GM12878 (cell line): Measurements from ENCODE around the gene NME7. TPM values are rescaled to one million over a fixed set of nuclear protein-coding genes. Genes with fewer than 3 reads are reported as not detected.

ENCODE experiments used
- ATAC-seq: fragments of 200-7000 bp; cut with Tn5 transposase; 3 replicates; pipeline ENCODE4 v1.9.1; 2020; ENCODE audit warnings: mild to moderate bottlenecking, moderate library complexity
- BruUV-seq: library from RNA; stranded (reverse); fragments of 400-500 nt; replicated peaks from 2 replicates; lab custom pipeline; 2021; lab: Mats Ljungman, UMichigan
- CTCF ChIA-PET: fragments of 300-600 bp; sonication (Branson Sonifier 250); formaldehyde crosslinking; extraction: SDS; loops from one replicate; lab custom pipeline; 2021; ENCODE audit warnings: inconsistent platforms; lab: Yijun Ruan, JAX
- POLR2A ChIA-PET: fragments of 350-600 bp; formaldehyde crosslinking; extraction: SDS; loops from one replicate; lab custom pipeline; 2021; ENCODE audit warnings: inconsistent platforms; lab: Charles Lee
- RAD21 ChIA-PET: fragments of 300-600 bp; sonication (Branson Sonifier 250); formaldehyde crosslinking; loops from one replicate; lab custom pipeline; 2023; ENCODE audit warnings: antibody characterized with exemption; ENCODE audit not compliant: unreplicated experiment; lab: Charles Lee
- SMC1A ChIA-PET: fragments of 300-600 bp; sonication (Branson Sonifier 250); formaldehyde crosslinking; loops from one replicate; lab custom pipeline; 2023; ENCODE audit not compliant: unreplicated experiment, uncharacterized antibody; lab: Charles Lee
- DNase-seq: peaks from one replicate; pipeline ENCODE4 v3.0.0-alpha.2; 2011; ENCODE audit warnings: low read depth, low spot score
- FAIRE-seq: peaks from 3 replicates; lab custom pipeline; 2011; peaks lifted over from hg19 to GRCh38; lab: Jason Lieb, UNC
- H2AFZ ChIP-seq: 2 replicates; pipeline ENCODE4 v1.6.0; 2011; ENCODE audit warnings: low read depth, low read length, control low read depth; ENCODE audit not compliant: control insufficient read depth
- H3K27ac ChIP-seq: 2 replicates; pipeline ENCODE4 v1.5.1; 2011; ENCODE audit warnings: control low read depth; ENCODE audit not compliant: control insufficient read depth, insufficient read depth
- H3K27me3 ChIP-seq, 2 experiments: replicated peaks in 1 of 2; 2 replicates each; pipeline versions ENCODE4 v1.6.0 to v1.6.1; 2011; ENCODE audit warnings: low read length in 1 of 2; ENCODE audit not compliant: control insufficient read depth in 2 of 2, insufficient read depth in 2 of 2
- H3K36me3 ChIP-seq, 2 experiments: 2 replicates each; pipeline ENCODE4 v1.5.1; 2011; ENCODE audit warnings: low read length in 1 of 2; ENCODE audit not compliant: control insufficient read depth in 2 of 2, insufficient read depth in 2 of 2
- H3K4me1 ChIP-seq: 2 replicates; pipeline ENCODE4 v1.6.1; 2011; ENCODE audit warnings: mild to moderate bottlenecking, low read length, moderate library complexity, mixed read lengths; ENCODE audit not compliant: control insufficient read depth, insufficient read depth
- H3K4me2 ChIP-seq: 2 replicates; pipeline ENCODE4 v1.6.0; 2011; ENCODE audit warnings: control low read depth; ENCODE audit not compliant: control insufficient read depth, insufficient read depth
- H3K4me3 ChIP-seq: fragments of 200-600 bp; sonication (generic); 2 replicates; pipeline ENCODE4 v1.5.1; 2016
- H3K79me2 ChIP-seq: 2 replicates; pipeline ENCODE4 v1.6.0; 2011; ENCODE audit warnings: low read length; ENCODE audit not compliant: control insufficient read depth, insufficient read depth
- H3K9ac ChIP-seq: 2 replicates; pipeline ENCODE4 v1.8.0; 2011; ENCODE audit warnings: low read length, control low read depth, mixed read lengths; ENCODE audit not compliant: control insufficient read depth, insufficient read depth
- H3K9me3 ChIP-seq: replicated peaks from 3 replicates; pipeline ENCODE4 v1.5.1; 2011; ENCODE audit warnings: mild to moderate bottlenecking, low read length; ENCODE audit not compliant: control insufficient read depth, insufficient read depth
- H4K20me1 ChIP-seq: 2 replicates; pipeline ENCODE4 v1.6.0; 2011; ENCODE audit not compliant: control insufficient read depth, insufficient read depth
- BHLHE40 ChIP-seq, 2 experiments: fragments of 450-650 bp in 1 of 2; IDR thresholded peaks; 2 replicates each; pipeline ENCODE4 v1.6.1; 2011 to 2017; ENCODE audit warnings: low read depth in 2 of 2, borderline replicate concordance in 1 of 2, improper control_type of control experiment in 1 of 2, low read length in 1 of 2, mild to moderate bottlenecking in 1 of 2
- BRCA1 ChIP-seq: IDR thresholded peaks from 2 replicates; pipeline ENCODE4 v1.6.1; 2011; ENCODE audit warnings: low read depth, low read length, improper control_type of control experiment
- DPF2 ChIP-seq: fragments of 450-650 bp; IDR thresholded peaks from 2 replicates; pipeline ENCODE4 v1.6.1; 2017; ENCODE audit warnings: mild to moderate bottlenecking
- EGR1 ChIP-seq, 2 experiments: IDR thresholded peaks; 1 replicate in 1 of 2; 2 replicates in 1 of 2; pipeline ENCODE4 v1.6.1; 2011 to 2012; ENCODE audit warnings: low read depth in 2 of 2, low read length in 2 of 2, borderline replicate concordance in 1 of 2, mild to moderate bottlenecking in 1 of 2, moderate library complexity in 1 of 2
- IKZF1 ChIP-seq: fragments of 450-650 bp; conservative IDR thresholded peaks from 2 replicates; pipeline ENCODE4 v1.6.1; 2017; ENCODE audit warnings: antibody characterized with exemption, mild to moderate bottlenecking
- IKZF2 ChIP-seq, 2 experiments: fragments of 450-650 bp; IDR thresholded peaks; 2 replicates each; pipeline ENCODE4 v1.6.1; 2017; ENCODE audit warnings: mild to moderate bottlenecking in 2 of 2, moderate library complexity in 2 of 2
- MEF2B ChIP-seq: fragments of 450-650 bp; IDR thresholded peaks from 2 replicates; pipeline ENCODE4 v1.6.1; 2018; ENCODE audit warnings: mild to moderate bottlenecking, moderate library complexity; ENCODE audit not compliant: partially characterized antibody, poor library complexity, severe bottlenecking
- MTA2 ChIP-seq: fragments of 450-650 bp; IDR thresholded peaks from 2 replicates; pipeline ENCODE4 v1.6.1; 2016; ENCODE audit warnings: low read depth, mild to moderate bottlenecking, moderate library complexity
- NBN ChIP-seq: fragments of 450-650 bp; IDR thresholded peaks from 2 replicates; pipeline ENCODE4 v1.6.1; 2016
- NR2F1 ChIP-seq: fragments of 450-650 bp; conservative IDR thresholded peaks from 2 replicates; pipeline ENCODE4 v1.6.1; 2017; ENCODE audit warnings: mild to moderate bottlenecking
- PML ChIP-seq: IDR thresholded peaks from 2 replicates; pipeline ENCODE4 v1.6.1; 2012; ENCODE audit warnings: low read length, inconsistent platforms
- RAD51 ChIP-seq: fragments of 450-650 bp; IDR thresholded peaks from 2 replicates; pipeline ENCODE4 v1.6.1; 2016; ENCODE audit warnings: moderate library complexity, mild to moderate bottlenecking, inconsistent platforms
- RFX5 ChIP-seq: IDR thresholded peaks from 2 replicates; pipeline ENCODE4 v1.6.1; 2011; ENCODE audit warnings: low read depth, low read length, improper control_type of control experiment
- RUNX3 ChIP-seq: IDR thresholded peaks from 2 replicates; pipeline ENCODE4 v1.6.1; 2012; ENCODE audit warnings: low read length, inconsistent platforms
- SIX5 ChIP-seq: IDR thresholded peaks from 2 replicates; pipeline ENCODE4 v1.6.1; 2011; ENCODE audit warnings: mild to moderate bottlenecking, low read depth, low read length, moderate library complexity; ENCODE audit not compliant: severe bottlenecking
- TCF12 ChIP-seq: IDR thresholded peaks from 2 replicates; pipeline ENCODE4 v1.6.1; 2011; ENCODE audit warnings: low read depth, mild to moderate bottlenecking, low read length
- USF1 ChIP-seq: IDR thresholded peaks from 2 replicates; pipeline ENCODE4 v1.6.1; 2011; ENCODE audit warnings: borderline replicate concordance, low read depth, mild to moderate bottlenecking, moderate library complexity, mixed read lengths, low read length; ENCODE audit not compliant: insufficient read depth; ENCODE audit errors: extremely low read length
- WGBS: methylation state at CpG from one replicate; pipeline ENCODE4 v1.1.6; 2016; ENCODE audit warnings: low lambda C conversion rate; ENCODE audit not compliant: insufficient replicate concordance, insufficient coverage; ENCODE audit errors: missing lambda C conversion rate; 5-methylcytosine and 5-hydroxymethylcytosine counted together
- in situ Hi-C: fragments of 300-500 bp; cut with MboI; formaldehyde crosslinking; loops from 9 replicates; pipeline ENCODE4 v1.14.3; 2018; ENCODE audit warnings: mixed read lengths
- intact Hi-C: fragments of 100-400 bp; cut with micrococcal nuclease; formaldehyde crosslinking; loops from one replicate; pipeline ENCODE4 v1.14.2; 2022; ENCODE audit not compliant: unreplicated experiment
- polyA plus RNA-seq, 11 experiments: library from polyadenylated mRNA; depleted of rRNA in 4 of 11; unstranded in 6 of 11; stranded (reverse) in 5 of 11; fragments of >200 nt; fragmentation: Nextera tagmentation in 4 of 11; fragmentation: Illumina TruSeq in 1 of 11; extraction: Ambion mirVana in 4 of 11; extraction: Trizol in 1 of 11; gene quantifications; 1 replicate in 1 of 11; 2 replicates in 10 of 11; pipeline versions ENCODE4 v1.2.1 to v1.2.3, GENCODE V29; 2011 to 2016; ENCODE audit warnings: inconsistent platforms in 2 of 11, missing spikeins in 2 of 11, low read depth in 1 of 11
- total RNA-seq, 4 experiments: library from RNA; depleted of rRNA in 3 of 4; stranded (reverse); fragments of >200 nt in 3 of 4; fragmentation: Illumina TruSeq in 1 of 4; extraction: Trizol in 1 of 4; gene quantifications; 2 replicates each; pipeline versions ENCODE4 v1.2.1 to v1.2.3, GENCODE V29; 2013 to 2021

Gene NME7
- total and polyA plus RNA-seq, 10 of the 15 experiments (the other 5 are each of a cell fraction or from before 2014, with no cell fraction given), result 1.5 to 15.6 (median 7.2) TPM

- Histone ChIP-seq H2AFZ (peak overlapping the region; percentile 67), H3K9me3 (no peaks in the 10 kb centered on the region), H3K9ac (peak overlapping the region; percentile 24; the same call in 1 of the 2 replicates), H3K79me2 (peaks cover 12% of the 10 kb centered on the region), H3K27me3 (peaks cover 2 to 6% of the 10 kb centered on the region in 2 experiments; a peak in 2 of 4 replicates), H3K4me1 (peaks cover 3% of the 10 kb centered on the region; the same call in 1 of the 2 replicates), H3K27ac (no peak overlapping the region), H4K20me1 (no peaks in the 10 kb centered on the region), H3K4me3 (peak overlapping the region; percentile 79; the same call in 1 of the 2 replicates), H3K36me3 (no peaks in the 10 kb centered on the region), H3K4me2 (peak overlapping the region; percentile 95)
- ChIA-PET POLR2A (interaction anchor here (1.1 to 7.1 kb wide), 3 partner anchors 58 to 109 kb away, joined by 3 to 69 read pairs (median 18); no protein-coding TSS in a partner anchor), RAD21 (interaction anchor here (0.6 to 2.3 kb wide), 10 partner anchors 10 to 77 kb away, joined by 3 to 9 read pairs (median 5); no protein-coding TSS in a partner anchor), CTCF (interaction anchor here (0.6 to 9.6 kb wide), 5 partner anchors 14 to 662 kb away, joined by 3 to 100 read pairs (median 4); no protein-coding TSS in a partner anchor), SMC1A (interaction anchor here (8.3 to 15.1 kb wide), 2 partner anchors 12 to 58 kb away, joined by 131 to 188 read pairs; no protein-coding TSS in a partner anchor)
- no TSS peak for BruUV-seq
- intact Hi-C loops (loop anchor here (5.0 kb wide), 4 partner anchors 58 to 183 kb away; no protein-coding TSS in a partner anchor), in situ Hi-C loops (no loop called here)
- DNase-seq (no peak), ATAC-seq (peak; percentile 55), FAIRE-seq (no peak)
- WGBS, result 6% methylated on average over 37 of the region's 47 CpGs
- TF ChIP-seq NR2F1, result peak; percentile 44
- TF ChIP-seq TCF12, result 0 out of 2 replicates have a peak, but pooled peaks have one; percentile 43
- TF ChIP-seq BHLHE40 (IDR thresholded peaks at IDR 0.05; ENCODE audit: borderline replicate concordance in 1 of 2, low read depth in 2 of 2, low read length in 1 of 2), result peak; percentile 70 to 91
- TF ChIP-seq RFX5, result no peak
- peak; percentile 57 for TF ChIP-seq RUNX3
- peak; percentile 75; the same call in 1 of the 2 replicates for TF ChIP-seq DPF2
- peak; percentile 37; the same call in 1 of the 2 replicates for TF ChIP-seq RAD51
- TF ChIP-seq BRCA1, result no peak
- 0 out of 2 replicates have a peak, but pooled peaks have one; percentile 10 for TF ChIP-seq NBN
- TF ChIP-seq PML, result no peak
- peak in 1 of 2 experiments; percentile 35; a peak in 1 of 3 replicates for TF ChIP-seq EGR1 (IDR thresholded peaks at IDR 0.05; ENCODE audit: borderline replicate concordance in 1 of 2, low read depth in 2 of 2, low read length in 2 of 2)
- peak; percentile 79 for TF ChIP-seq IKZF1
- TF ChIP-seq SIX5, result no peak
- peak; percentile 29 for TF ChIP-seq USF1
- TF ChIP-seq MTA2, result 0 out of 2 replicates have a peak, but pooled peaks have one; percentile 29
- peak; percentile 11 for TF ChIP-seq MEF2B
- peak; percentile 33 to 39; a peak in 3 of 4 replicates for TF ChIP-seq IKZF2 (IDR thresholded peaks at IDR 0.05)
These were observed 262.0 kb downstream of the NME7 start for GRCh38 chr1:169105434-169106094.
